COLO668 (cell line): Measurements from ENCODE around the gene ZFP36.

Experiments
- DNase-seq: peaks from one replicate; lab custom pipeline; 2025; ENCODE audit not compliant: unreplicated experiment; lab: John Stamatoyannopoulos, UW

Gene ZFP36

DNA sequence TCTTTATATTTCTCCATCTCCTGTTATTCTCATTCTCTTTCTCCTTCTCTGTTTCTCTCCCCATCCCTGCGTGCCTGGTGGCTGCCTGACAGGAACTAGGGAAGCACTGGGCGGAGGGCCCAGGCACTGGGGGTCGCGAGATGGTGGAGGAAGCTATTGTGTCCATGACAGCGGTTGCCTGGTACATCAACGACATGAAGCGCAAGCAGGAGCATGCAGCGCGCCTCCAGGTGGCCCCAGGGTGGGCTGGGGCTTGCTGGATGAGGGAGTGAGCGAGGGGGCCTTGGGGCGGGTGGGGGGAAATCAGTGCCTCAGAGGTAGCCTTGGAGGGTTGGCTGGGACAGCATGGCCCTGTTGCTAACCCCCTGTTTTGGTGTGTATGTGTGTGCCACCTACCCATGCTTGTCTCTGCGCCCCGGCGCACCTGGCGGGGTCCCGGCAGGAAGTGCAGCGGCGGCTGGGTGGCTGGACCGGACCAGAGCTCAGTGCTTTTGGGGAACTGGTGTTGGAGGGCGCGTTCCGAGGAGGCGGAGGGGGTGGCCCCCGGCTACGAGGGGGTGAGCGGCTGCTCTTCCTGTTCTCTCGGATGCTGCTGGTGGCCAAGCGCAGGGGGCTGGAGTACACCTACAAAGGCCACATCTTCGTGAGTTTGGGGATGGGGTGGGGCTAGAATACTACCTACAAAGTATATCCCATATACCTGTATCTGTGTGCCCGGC, 11.0 kb downstream of the ZFP36 start:
- DNase-seq = no peak

DNA sequence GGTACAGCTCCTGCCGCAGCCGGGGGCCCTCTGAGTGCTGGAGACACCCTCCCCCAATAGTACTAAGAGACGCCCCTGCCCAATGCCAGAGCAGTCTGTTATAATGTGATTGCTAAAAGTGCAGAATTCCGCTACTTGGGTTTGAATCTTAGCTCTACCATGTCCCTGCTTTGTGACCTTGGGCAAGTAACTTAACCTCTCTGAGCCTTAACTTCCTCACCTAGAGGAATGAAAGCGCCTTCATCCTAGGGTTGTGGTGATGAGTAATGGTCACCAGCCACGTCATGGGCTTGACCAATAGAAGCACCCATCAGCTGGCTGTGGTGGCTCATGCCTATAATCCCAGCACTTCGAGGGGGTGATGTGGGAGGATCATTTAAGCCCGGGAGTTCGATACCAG, 12.4 kb downstream of the ZFP36 start:
- no peak for DNase-seq

DNA sequence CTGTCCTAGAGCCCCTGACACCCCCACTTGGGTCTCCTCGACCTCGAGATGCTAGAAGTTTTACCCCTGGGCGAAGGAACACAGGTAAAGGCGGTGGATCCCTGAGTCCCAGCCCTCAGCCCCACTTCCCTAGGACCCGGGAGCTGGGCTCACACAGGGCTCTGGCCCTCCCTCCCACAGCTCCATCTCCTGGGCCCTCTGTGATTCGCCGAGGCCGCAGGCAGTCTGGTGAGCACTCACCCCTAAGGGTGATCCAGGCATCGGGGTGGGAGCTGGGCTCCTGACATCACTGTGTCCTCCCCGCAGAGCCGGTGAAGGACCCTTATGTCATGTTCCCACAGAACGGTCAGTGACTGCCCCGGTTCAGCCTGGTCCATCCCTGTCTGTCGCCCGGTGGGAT, 14.1 kb downstream of the ZFP36 start:
- DNase-seq = no peak

DNA sequence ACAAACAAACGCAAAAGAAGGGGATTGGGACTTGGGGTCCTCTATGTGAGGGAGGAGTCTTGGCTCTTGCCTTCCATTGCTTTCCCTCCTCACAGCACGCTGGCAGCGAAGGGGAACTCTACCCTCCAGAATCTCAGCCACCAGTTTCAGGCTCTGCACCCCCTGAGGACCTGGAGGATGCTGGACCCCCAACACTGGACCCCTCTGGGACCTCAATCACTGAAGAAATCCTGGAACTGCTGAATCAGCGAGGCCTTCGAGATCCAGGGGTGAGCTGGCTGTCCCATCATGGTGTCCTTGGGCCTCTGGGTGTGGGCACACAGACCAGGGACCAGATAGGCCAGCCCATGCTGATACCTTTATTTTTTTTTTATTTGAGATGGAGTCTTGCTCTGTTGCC, 15.4 kb downstream of the ZFP36 start:
- no peak for DNase-seq

DNA sequence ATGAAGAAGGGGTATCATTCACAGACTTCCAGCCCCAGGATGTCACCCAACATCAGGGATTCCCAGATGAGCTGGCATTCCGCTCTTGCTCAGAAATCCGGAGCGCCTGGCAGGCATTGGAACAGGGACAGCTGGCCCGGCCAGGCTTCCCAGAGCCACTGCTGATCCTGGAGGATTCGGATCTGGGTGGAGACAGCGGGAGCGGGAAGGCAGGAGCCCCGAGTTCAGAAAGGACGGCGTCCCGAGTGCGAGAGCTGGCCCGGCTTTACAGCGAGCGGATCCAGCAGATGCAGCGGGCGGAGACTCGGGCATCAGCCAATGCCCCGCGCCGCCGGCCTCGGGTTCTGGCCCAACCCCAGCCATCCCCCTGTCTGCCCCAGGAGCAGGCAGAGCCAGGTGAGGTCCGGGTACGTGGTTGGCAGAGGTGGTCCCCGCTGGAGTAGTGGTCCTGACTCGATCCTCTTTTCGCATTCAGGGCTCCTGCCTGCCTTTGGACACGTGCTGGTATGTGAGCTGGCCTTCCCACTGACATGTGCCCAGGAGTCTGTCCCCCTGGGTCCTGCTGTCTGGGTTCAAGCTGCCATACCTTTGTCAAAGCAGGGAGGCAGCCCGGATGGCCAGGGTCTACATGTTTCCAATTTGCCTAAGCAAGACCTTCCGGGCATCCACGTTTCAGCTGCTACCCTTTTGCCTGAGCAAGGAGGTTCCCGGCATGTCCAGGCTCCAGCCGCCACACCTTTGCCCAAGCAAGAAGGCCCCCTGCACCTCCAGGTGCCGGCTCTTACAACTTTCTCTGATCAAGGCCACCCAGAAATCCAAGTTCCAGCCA, 16.8 kb downstream of the ZFP36 start:
- no peak for DNase-seq

DNA sequence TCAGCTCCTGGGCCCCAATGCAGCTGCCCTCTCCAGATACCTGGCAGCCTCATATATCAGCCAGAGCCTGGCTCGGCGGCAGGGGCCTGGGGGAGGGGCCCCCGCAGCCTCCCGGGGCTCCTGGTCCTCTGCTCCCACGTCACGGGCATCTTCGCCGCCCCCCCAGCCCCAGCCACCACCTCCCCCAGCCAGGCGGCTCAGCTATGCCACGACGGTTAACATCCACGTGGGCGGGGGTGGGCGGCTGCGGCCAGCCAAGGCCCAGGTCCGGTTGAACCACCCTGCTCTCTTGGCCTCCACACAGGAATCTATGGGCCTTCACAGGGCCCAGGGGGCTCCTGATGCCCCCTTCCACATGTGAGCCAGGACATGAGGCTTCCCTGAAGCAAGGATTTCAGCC, 18.3 kb downstream of the ZFP36 start:
- DNase-seq = no peak

DNA sequence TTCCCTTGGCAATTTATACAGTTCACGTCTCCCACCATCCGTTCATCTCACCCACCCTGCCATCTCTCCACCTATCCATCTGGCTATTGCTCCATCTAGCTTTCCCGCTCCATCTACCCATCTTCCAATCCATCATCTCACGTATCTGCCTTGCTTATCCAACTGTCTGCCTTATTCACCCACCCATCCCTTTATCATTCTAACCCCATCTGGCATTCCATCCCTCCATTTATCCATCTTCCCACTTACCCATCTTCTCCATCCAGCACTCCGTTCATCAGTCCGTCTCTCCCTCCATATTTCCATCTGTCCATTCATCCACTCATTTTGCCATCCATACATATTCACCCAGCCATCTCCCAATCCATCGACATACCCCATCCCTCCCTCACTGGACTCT, 19.1 kb downstream of the ZFP36 start:
- no peak for DNase-seq

DNA sequence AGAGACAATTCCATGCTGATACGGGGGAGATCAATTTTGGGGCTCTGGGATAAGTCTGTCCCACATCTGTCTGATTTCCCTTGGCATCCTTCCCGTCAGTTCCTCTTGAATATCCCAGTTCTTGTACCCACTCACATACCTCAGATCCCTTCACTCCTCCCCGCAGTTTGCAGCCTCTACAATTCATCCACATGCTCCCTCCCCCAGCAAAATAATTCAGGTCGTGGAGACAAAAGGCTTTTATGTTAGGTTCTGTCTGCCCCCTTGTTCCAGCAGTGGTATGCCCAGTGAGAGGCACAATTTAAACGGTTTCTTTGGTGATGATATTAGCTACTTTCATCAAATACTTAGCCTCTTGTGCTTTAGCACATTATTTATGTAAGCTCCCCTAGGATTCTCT, 19.5 kb downstream of the ZFP36 start:
- DNase-seq = no peak

DNA sequence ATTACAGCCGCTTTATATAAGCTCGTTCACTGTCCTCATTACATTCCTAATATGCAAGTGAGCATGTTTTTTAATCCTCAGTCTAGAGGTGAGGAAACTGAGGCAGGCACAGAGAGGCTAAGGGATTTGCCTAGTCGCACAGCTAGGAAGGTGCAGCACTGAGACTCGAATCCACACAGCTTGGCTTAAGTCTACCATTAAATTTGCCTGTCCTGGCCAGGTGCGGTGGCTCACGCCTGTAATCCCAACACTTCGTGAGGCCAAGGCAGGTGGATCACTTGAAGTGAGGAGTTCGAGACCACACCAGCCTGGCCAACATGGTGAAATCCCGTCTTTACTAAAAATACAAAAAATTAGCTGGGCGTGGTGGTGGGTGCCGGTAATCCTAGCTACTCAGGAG, 21.1 kb downstream of the ZFP36 start:
- DNase-seq = no peak

DNA sequence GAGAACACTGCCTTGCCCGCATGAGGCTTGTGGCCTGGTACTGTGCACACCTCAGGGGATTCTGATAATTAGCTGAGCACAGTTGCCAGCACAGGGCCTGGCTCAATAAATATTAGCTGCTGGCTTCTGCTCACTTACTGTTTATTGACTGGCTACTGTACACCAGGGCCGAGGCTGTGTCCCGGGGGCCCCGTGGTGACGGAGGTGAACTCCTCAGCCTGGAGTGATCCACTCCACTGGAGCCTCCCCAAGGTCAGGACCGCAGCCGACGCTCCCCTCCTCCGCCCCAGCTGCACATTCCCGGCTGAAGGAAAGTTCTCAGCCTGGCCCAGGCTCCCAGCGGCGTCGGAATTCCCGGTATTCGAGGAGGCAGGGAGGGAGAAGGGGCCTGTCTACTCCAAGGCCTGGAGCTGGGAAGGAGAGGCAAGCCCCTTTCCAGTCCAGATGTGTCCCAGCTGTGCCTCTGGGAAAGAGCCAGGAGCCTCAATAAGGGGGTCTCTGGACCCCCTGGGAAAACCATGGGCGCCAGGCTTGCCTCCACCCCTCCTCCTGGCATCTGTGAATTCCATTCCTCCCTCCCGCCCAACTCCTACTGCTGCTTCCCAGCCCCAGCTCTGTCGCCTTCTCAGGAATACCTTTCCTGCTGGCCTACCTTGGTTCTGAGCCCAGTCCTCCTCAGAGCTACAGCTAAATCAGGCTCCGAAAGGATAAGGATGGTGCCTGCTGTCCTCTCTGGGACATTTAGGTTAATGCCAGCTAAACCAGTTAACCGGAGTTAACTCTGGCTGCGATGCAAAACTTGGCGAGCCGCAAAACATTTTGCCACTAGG, 21.9 kb downstream of the ZFP36 start:
- peak; percentile 7 for DNase-seq

DNA sequence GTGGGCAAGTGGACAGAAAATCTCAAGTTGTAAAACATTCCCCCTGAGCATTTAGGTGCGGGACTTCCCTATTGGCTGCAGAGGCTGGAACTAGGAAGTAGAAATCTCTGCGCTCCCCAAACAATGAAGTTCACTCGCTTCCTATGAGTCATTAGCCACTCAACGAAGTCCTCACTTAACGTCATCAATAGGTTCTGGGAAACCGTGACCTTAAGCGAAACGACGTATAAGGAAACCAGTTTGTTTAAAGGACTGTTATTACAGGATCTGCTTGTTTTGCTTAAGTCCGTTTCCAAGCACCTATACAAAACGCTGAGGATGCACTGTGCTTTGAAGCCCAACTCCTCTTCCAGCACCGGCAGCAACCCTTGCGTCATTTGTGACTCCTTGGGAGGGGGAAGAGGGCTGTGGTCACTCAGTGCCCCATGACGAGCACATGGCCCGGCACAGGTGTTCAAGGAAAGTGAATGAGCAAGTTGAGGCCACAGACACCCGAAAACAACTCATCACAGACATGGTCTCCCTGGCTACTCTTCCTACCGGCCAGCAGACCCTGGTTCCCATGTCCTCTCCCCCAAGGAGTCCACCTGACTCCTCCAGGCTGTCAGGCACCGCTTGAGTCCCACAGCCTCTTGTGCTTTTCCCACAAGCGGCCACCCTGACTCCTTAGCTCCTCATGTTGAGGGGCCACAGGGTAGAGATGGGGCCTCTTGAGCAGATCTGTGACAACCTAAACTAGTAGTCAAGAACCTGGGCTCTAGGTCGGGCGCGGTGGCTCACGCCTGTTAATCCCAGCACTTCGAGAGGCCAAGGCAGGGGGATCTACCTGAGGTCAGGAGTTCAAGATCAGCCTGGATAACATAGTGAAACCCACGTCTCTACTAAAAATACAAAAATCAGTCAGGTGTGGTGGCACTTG, 24.3 kb downstream of the ZFP36 start:
- DNase-seq = peak; percentile 65

DNA sequence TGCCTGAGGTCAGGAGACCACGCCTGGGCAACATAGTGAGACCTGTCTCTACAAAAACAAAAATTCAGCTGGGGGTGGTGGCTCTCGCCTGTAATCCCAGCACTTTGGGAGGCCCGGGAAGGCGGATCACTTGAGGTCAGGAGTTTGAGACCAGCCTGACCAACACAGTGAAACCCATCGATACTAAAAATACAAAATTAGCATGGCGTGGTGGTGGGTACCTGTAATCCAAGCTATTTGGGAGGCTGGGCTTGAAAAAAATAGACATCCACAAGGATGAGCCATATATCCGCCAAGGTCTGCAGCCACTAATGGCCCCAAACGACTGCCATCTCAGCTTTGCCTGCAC, 26.0 kb downstream of the ZFP36 start:
- DNase-seq = no peak

DNA sequence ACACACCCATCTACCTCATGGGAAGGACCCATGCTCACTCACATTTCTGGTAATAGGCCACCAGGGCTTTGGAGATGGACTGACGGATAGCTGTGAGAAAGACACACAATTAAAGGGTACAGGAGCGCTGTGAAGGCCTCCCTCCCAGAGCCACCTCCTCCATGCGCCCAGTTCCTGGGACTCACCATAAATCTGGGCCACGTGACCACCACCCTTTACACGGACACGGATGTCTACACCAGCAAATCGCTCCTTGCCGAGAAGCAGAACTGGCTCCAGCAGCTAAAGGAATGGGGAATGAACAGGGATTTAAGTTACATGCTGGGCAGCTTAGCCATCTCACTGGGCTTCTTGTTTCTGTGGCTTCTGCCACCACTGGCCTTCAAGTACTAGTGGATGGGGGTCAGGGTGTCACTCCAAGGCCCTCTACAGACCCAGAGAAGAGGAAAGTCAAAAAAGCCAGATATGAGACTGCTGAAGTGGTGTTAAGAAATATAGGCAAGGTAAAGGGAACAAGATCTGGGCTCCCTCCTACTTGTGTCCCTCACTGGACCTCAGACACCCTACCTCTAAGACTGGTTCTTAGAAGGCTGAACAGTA, 26.9 kb downstream of the ZFP36 start:
- DNase-seq = no peak

DNA sequence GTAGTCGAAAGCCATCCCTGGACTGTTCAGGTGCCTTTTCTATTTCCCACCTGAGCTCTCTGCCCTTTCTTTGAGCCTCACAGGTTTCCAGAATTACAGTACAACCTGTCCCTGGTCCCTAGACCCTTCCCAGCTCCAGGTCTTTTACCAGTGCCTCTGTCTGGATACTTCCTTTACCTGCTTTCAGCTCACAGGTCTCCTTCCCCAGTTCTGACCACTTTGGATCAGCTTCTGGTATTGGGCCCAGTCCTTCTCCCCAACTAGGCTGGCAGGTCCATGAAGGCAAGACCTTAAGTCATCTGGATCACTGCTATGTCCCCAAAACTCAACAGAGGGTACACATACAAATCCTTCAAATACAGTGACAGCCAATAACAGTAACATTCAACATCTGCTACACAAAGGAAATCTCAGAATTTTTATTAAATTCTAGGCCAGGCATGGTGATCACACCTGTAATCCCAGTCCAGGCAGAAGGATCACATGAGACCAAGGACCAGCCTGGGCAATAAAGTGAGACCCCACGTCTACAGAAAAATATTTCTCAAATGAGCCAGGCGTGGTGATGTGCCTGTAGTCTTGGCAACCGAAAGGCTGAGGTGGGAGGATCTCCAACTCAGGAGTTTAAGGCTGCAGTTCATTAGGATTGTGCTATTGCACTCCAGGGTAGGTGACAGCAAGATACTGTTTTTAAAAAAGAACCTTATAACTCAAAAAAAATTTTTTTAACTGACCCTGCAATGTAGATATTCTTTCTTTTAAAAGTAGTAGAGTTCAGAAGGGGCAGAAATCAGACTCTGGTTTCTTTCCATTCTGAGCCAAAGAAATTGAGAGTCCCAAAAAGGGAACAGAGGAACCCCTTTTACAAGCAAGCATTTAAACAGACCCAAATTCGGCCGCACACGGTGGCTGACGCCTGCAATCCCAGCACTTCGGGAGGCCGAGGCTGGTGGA, 27.8 kb downstream of the ZFP36 start:
- no peak for DNase-seq

DNA sequence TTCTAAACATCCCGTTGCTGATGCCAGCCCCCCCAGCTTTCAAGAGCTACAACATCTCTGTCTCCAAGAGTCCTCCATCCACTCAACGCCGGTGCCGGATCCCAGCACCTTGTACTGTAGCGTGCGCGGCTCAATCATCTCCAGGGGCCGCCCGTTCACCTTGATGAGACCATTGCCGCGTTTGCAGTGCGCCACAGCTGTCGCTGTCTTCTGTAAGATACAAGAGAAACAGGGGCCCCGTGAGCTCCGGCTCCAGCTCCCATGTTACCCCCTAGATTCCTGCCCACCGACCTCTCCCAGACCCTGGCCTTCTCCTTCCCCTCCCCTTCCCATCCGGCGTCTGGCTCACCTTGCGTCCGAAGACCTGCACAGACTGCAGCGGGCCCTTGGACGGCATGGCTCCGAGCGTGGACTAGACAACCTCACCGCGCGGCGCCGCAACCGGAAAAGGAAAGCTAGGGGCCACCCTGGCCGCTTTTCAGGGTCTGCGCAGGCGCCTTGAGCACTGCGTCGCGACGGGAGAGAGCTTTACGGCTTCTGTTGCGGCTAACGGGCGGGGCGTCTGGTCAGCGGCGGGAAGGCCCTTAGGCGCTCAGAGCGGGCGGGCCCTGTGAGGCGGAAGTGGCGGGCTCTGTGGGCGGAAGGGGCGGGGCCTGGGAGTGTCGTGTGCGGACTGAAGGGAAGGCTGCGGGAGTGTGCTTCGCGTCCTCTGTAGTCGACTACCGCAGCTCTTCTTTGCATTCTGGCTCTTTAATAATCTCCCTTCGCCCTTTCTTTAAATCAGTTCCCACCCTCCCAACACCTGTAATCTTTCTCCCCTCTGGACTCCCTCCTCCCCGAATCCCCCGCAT, 29.1 kb downstream of the ZFP36 start, which contains the start of gene RPS16:
TSS of gene RPS16 (minus strand) at position 451 of the 851 bp plus-strand sequence. CDS start at position 397, 54 bp downstream.
- DNase-seq = peak; percentile 99

DNA sequence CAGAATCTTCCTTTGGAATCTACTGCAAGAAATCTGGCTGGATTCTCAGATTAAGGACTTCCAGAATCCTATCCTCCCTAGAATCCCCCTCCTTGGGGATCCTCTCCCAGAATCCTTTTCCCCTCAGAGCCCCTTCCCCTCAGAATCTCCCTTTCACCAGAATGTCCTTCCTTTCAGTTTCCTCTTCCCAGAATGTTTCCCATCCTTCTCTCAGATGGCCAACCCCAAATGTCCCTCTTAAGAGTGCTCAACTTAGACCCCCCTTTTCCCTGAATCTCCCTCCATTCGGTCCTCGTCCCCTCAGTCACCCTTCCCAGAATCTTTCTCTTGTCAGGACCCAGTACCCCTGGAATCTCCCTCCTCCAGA, 29.7 kb downstream of the ZFP36 start:
- DNase-seq = no peak

DNA sequence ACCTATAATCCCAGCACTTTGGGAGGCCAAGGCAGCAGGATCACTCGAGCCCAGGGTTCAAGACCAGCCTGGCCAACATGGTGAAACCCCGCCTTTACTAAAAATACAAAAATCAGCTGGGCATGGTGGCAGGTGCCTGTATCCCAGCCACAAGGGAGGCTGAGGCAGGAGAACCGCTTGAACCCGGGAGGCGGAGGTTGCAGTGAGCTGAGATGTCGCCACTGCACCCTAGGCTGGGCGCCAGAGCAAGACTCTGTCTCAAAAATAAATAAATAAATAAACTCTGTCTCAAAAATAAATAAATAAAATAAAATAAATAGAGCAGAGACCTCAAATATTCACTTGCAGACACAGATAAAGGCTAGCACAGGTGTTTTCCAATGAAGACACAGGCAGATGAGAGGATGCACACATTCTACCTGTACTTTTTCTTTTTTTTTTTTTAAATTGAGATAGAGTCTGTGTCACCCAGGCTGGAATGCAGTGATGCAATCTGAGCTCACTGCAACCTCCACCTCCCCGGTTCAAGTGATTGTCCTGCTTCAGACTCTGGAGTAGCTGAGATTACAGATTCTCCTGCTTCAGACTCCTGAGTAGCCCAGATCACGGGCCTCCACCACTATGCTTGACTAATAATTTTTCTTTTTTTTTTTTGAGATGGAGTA, 31.8 kb downstream of the ZFP36 start:
- DNase-seq = no peak
